Hematopoietic multipotent progenitor cell treated with erythropoietin and hydrocortisone succinate and interleukin-3 and kit ligand, for 6 days (in vitro differentiated cells): Measurements from ENCODE around the gene NDUFA8.

Source experiments
- DNase-seq: peaks from one replicate; pipeline ENCODE4 v3.0.0-alpha.2; 2015

Gene NDUFA8

DNA sequence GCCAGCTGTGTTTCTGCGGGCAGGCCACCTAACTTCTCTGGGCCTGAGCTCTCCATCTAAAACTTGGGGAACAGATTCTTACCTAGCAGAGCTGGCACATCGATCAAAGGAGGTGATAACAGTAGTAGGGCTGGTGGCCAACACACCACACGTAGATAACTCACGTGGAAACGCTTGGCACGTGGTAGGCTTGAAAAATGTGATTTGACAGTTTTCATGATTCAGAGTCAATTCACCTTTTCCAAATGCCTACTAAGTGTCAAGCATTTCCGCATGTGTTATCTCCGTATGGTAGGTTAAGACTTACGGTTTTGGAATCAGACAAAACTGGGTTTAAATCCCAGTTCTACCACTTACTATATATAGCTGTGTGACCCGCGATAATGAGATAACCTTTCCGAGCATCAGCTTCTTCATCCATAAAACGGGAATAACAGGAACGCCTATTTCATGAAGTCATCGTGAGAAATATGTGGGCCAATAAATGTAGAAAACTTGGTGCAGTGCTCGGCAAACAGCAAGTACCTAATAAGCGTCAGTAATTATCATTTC, 25.5 kb downstream of the NDUFA8 start:
- no peak for DNase-seq

GRCh38 chr9:122133263-122133983, 26.2 kb downstream of the NDUFA8 start:
- no peak for DNase-seq

GRCh38 chr9:122132539-122132938, 27.0 kb downstream of the NDUFA8 start:
- DNase-seq: no peak

DNA sequence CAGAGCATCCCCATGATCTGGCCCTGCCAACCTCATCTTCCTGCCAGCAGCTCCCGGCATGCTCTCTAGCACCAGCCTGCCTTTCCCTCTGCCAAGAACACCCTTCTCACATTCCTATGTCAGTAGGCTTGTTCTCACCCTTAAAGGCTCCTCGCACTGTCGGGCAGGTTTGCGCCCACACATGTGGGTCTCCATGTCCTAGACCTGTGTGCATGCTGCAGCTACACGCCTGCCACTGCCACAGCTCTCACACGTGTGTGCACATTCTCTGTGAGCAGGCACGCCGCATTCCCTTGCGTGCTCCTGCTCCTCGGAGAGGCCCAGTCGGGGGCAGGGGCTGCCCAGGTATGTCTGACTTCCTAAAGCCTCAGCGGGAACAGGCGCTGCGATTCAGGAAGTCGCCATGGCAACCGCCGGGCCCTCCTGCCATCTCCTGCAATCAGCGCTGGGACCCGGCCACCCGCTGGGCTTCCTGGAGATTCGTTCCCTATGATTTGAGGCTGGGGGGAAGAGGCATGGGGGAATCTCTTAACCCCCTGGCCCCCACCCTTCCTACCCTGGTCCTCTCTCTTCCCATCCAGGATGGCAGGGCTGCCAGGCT, 28.1 kb downstream of the NDUFA8 start:
- DNase-seq: no peak

- no peak for DNase-seq
Observed at GRCh38 chr9:122130837-122131236, 28.7 kb downstream of the NDUFA8 start.

DNA sequence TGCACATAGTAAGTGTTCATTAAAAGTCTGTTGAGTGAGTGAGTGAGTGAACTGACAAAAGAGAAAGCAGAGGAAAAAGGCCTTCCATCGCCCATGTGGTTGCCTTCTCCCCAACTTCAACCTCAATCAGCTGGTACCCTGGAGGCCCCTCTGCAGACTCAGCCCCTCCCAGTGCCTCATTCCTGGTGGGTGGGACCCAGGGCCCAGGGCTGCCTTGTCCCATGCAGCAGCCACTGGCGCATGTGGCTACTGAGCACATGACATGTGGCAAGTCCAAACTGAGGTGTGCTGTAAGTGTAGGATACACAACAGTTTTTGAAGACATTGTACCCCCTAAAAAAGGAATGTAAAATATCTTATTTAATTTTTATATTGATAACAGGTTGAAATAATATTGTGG, 29.6 kb downstream of the NDUFA8 start:
- DNase-seq: no peak

DNA sequence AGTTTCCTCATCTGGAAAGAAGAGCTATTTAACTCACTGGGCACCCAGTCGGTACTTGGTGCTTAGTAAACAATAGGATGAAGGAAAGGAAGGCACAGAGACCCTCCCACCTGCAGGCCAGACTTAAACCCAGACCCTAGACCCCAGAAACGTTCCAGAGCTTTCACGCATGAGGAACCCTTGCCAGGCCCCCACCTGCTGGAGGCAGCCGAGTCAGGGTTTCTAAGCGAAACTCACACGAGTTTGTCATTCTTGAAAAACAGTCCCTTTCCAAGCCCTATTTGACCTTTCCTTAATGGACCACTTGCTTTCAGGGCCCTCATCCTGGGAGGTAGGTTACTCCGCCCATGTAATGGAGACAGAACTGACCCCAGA, 30.6 kb downstream of the NDUFA8 start:
- no peak for DNase-seq

- no peak for DNase-seq
Observed at GRCh38 chr9:122128007-122128968, 31.3 kb downstream of the NDUFA8 start.

- peak; percentile 59 for DNase-seq
Observed at GRCh38 chr9:122127396-122127798, 32.2 kb downstream of the NDUFA8 start.

GRCh38 chr9:122126331-122127261, 33.0 kb downstream of the NDUFA8 start:
- DNase-seq: peak; percentile 32

- DNase-seq: no peak
Observed at GRCh38 chr9:122125509-122126330, 33.9 kb downstream of the NDUFA8 start.

DNA sequence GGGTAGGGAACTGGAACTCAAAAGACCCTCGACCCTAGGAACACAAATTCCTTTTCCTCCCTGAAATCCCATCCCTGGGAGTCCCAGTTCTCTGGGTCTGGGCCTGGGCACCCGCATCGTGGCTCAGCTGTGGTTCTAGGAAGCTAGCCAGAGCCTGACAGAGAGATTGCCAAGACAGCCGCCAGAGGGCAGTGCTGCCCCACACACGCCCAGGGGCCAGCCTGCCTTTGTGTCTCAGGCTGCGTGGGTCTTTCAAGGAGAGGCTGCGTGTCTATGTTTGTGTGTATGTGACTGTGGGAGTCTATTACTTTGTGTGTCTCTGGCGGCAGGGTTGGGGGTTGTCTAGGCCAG, 34.4 kb downstream of the NDUFA8 start:
- peak; percentile 90 for DNase-seq

DNA sequence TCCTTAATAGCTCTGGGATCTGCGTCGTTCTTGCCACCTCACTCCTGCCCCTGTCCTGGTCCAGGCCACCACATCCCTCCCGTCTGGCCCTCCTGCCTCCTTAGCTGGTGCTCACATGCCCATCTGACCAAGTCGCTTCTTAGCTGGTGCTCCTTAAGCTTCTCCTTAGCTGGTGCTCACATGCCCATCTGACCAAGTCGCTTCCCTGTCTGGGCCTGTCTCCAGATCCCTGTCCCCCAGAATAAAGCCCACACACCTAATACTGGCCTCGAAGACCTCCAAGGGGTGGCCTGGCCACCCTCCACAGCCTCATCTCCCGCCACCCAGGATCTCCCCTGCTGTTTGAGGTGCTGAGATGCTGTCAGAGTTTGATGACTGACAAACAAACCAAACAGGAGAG, 35.1 kb downstream of the NDUFA8 start:
- DNase-seq: no peak

DNA sequence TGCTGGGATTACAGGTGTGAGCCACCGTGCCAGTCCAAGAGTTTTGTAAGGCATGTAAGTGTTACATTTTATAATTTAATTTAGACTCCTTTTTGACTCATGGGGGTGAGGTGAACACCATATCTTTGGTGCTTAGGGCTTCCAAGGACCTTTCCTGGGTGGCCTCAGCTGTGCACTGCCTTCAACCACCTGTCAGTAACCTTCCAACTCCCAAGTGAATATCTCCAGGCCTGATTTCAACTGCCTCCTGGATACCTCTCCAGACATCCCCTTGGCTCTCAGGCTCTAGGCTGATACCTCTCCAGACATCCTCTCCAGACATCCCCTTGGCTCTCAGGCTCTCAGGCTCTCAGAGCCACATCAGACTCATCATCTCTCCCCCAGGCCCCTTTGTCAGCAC, 35.5 kb downstream of the NDUFA8 start:
- no peak for DNase-seq

DNA sequence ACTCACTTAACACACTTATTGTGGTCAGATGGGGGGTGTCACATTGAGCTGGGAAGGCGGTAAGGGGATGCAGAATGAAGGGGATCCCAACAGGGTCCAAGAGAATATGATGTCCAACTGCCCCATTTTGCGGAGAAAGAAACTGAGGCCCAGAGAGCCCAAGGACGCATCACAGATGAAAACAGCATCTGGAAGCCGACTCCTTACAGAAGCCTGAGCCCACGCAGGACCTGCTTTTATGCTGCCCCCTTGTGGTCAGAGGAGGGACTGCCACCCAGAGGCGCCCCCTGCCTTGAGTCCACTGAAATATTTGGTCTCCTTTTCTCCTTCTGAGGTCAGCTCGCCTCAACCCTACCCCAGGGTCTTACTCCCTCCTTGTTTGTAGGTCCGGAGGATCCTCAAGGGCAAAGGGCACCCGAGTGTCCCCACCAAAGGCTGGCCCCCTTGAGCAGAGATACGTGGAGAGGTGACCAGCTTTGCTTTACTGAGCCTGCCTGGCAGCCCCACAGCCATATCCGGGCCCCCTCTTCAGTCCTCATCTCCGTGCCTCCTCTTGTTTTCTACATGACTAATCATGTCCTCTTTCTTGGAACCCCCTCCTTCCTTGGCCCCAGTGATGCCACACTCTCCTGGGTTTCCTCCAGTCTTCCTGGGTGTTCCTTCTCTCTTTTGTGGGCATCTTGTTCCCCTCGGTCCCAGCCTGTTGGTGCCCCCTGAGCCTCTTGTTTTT, 36.5 kb downstream of the NDUFA8 start:
- peak; percentile 80 for DNase-seq

DNA sequence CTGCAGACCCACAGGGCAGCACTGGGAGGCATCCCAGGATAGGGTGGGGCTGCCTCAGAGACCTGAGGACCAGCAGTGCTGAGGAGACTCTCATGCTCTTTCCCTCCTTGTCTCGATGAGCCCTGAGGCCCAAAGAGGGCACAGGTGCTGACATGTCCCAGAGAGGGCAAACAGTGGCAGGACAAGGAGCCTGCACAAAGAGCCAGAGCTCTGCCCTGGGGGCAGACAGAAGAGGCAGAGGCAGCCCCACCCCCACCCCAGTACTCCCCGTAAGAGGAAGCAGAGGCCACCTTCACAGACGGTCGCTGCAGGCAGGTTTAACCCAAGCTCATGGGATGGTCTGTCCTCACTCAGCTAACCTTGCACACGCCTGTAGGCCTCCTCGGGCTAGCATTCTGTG, 37.1 kb downstream of the NDUFA8 start:
- DNase-seq: no peak

GRCh38 chr9:122121931-122122330, 37.6 kb downstream of the NDUFA8 start:
- DNase-seq: no peak

GRCh38 chr9:122121391-122121790, 38.2 kb downstream of the NDUFA8 start:
- DNase-seq: no peak

DNA sequence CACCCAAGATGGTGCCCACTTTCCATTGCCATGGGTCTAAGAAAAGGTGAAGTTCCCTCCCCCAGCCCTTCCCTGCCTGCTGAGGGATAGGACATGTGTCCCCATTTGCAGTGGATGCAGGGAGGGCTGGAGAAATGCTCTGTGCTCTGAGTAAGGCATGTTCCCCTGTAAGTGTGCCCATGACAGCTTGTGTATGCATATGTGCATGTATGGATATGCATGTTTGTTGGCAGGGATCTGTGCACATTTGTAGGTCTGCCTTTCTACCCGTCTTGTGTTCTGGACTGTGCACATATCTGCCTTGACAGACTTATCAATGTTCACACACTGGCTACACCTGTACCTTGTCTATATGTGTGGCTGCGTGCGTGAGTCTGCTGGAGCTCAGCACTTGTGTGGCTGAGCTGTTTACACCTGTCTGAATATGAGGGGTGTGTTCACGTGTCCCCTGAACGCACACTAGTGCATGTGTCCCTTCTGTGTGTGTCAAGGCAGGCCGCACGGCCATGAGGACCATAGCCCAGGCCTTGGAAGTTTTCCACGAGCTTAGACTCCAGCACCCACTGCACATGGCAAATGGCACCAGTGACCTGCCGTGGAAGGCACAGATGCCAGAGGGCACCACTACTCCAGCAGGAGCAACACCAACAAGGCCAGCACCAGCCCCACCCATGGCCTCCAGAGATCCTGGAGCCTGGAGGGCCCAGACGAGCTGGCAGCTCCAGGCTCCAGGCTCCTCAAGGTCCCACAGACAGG, 39.1 kb downstream of the NDUFA8 start:
- no peak for DNase-seq

DNA sequence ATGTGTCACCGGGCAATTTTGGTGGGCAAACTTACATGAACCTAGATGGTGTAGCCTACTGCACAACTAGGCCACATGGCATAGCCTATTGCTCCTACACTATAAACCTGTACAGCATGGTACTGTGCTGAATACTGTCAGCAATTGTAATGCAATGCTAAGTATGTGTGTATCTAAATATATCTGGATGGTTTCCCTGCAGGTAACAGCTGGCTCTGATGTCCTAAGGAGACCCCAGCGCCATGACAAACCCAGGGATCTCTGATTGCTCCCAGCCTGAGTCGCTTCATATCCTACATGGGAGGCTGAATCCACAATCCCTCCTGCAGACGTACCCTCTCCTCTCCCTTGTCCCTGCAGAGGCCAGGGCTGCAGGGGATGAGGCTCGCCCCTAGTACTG, 39.9 kb downstream of the NDUFA8 start:
- DNase-seq: no peak
